GM23338 (cell line): ENCODE measurements around the gene ZNF358.

Experiments
- EZH2phosphoT487 ChIP-seq: fragments of 200-600 bp; sonication (generic); IDR thresholded peaks from one replicate; pipeline ENCODE4 v1.8.1; 2018; ENCODE audit warnings: antibody characterized with exemption; ENCODE audit not compliant: unreplicated experiment
- POLR2AphosphoS5 ChIP-seq: IDR thresholded peaks from 2 replicates; pipeline ENCODE4 v1.6.1; 2016; ENCODE audit warnings: antibody characterized with exemption, low read depth
- ZNF331 ChIP-seq: fragments of 250-450 bp; sonication (Bioruptor Pico); IDR thresholded peaks from 2 replicates; pipeline ENCODE4 v1.5.0; 2020; ENCODE audit warnings: low read depth, mild to moderate bottlenecking, moderate library complexity
- TF ChIP-seq, protein P1 (sequence below), 2 experiments: fragments of 200-600 bp in 1 of 2; sonication (generic) in 1 of 2; conservative IDR thresholded peaks; 2 replicates each; pipeline versions ENCODE4 v1.5.1 to v1.6.1; 2016 to 2017; ENCODE audit warnings: antibody characterized with exemption in 2 of 2, low read depth in 2 of 2, mild to moderate bottlenecking in 2 of 2, moderate library complexity in 1 of 2

DNA sequence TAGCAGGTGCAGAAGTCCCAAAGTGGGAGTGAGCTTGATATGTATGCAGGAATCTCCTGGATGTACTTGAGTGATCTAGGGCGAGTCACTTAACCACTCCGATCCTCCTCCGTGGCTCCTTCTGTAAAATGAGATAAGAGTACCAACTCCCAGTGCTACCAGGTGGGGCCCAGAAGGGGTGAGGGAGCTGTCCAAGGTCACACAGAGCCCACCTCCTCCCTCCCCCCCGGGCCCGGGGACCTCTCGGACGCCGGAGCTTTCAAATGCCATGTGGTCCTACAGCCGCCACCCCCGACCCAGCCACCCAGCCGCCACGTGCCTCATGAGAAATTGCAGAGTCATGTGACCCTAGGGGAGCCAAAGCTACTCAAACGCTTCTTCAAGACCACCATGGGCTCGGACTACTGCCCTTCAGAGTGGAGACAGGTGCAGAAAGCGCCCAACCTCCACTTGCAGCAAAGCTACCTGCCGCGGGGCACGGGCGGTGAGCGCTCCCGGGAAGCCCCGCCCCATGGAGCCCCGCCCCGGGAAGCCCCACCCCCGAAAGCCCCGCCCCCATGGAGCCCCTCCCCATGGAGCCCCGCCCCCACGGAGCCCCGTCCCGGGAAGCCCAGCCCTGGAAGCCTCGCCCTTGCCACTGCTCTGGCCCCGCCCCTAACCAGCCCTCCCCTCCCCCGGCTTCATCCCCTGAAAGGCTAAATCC, 10.1 kb upstream of the ZNF358 start:
- TF ChIP-seq EZH2phosphoT487 (no peak), POLR2AphosphoS5 (peak; percentile 38; the same call in 1 of the 2 replicates), ZNF331 (no peak)
- TF ChIP-seq, protein P1, sequence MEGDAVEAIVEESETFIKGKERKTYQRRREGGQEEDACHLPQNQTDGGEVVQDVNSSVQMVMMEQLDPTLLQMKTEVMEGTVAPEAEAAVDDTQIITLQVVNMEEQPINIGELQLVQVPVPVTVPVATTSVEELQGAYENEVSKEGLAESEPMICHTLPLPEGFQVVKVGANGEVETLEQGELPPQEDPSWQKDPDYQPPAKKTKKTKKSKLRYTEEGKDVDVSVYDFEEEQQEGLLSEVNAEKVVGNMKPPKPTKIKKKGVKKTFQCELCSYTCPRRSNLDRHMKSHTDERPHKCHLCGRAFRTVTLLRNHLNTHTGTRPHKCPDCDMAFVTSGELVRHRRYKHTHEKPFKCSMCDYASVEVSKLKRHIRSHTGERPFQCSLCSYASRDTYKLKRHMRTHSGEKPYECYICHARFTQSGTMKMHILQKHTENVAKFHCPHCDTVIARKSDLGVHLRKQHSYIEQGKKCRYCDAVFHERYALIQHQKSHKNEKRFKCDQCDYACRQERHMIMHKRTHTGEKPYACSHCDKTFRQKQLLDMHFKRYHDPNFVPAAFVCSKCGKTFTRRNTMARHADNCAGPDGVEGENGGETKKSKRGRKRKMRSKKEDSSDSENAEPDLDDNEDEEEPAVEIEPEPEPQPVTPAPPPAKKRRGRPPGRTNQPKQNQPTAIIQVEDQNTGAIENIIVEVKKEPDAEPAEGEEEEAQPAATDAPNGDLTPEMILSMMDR (conservative IDR thresholded peaks at IDR 0.05; ENCODE audit: low read depth in 2 of 2), result no peak
